Activated naive CD8-positive, alpha-beta T cell (primary cell): Measurements from ENCODE around the gene ACMSD.
"Not testable (repeated sequence)": the region's sequence is repeated elsewhere in the genome, so short reads cannot be mapped to it uniquely, and the experiment has no call there.

Experiments used
- H3K27ac Mint-ChIP-seq: one replicate; pipeline ENCODE4 v1.8.0; 2021; ENCODE audit warnings: mixed read lengths
- H3K27me3 Mint-ChIP-seq: one replicate; pipeline ENCODE4 v1.8.0; 2021; ENCODE audit warnings: mixed read lengths
- H3K36me3 Mint-ChIP-seq: one replicate; pipeline ENCODE4 v1.8.0; 2021; ENCODE audit warnings: mixed read lengths
- H3K4me1 Mint-ChIP-seq: one replicate; pipeline ENCODE4 v1.8.0; 2021; ENCODE audit warnings: low read depth, mixed read lengths
- H3K4me3 Mint-ChIP-seq: one replicate; pipeline ENCODE4 v1.8.0; 2021; ENCODE audit warnings: mild to moderate bottlenecking, mixed read lengths
- H3K9me3 Mint-ChIP-seq: one replicate; pipeline ENCODE4 v1.8.0; 2021; ENCODE audit warnings: low read depth, mixed read lengths

The ACMSD gene

DNA sequence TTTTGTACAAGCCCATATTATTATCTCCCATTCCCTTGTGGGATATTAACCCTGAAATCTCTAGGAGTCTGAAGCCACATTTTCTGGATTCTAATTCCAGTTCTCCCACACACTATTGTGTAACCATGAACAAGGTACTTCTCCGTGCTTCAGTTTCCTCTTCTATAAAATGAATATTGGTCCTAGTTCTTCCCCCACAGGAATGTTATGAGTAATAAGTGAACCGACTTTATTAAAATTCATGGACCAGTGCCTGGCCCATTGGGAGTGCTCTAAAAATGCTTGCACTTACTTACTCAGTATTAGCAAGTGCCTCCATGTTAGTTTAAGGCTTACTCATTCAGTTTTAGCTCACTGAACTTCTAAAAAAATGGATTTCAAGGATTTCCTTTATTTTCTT, 1.4 kb upstream of the ACMSD start:
- Mint-ChIP-seq H3K4me3 (no peak overlapping the region), H3K9me3 (peaks cover 16% of the 10 kb centered on the region), H3K4me1 (no peaks in the 10 kb centered on the region), H3K27me3 (peaks cover 4% of the 10 kb centered on the region), H3K36me3 (peaks cover 3% of the 10 kb centered on the region), H3K27ac (no peak overlapping the region)

- H3K27me3 Mint-ChIP-seq: peaks cover 4% of the 10 kb centered on the region
- peaks cover 3% of the 10 kb centered on the region for H3K36me3 Mint-ChIP-seq
- no peaks in the 10 kb centered on the region for H3K4me1 Mint-ChIP-seq
- peaks cover 16% of the 10 kb centered on the region for H3K9me3 Mint-ChIP-seq
- H3K27ac Mint-ChIP-seq: no peak overlapping the region
- H3K4me3 Mint-ChIP-seq: no peak overlapping the region
Observed at GRCh38 chr2:134839649-134840048, 1.2 kb downstream of the ACMSD start.

GRCh38 chr2:134842930-134843490, 4.6 kb downstream of the ACMSD start:
- H3K9me3 Mint-ChIP-seq: no peaks in the 10 kb centered on the region
- H3K36me3 Mint-ChIP-seq: no peaks in the 10 kb centered on the region
- H3K4me3 Mint-ChIP-seq: no peak overlapping the region
- H3K27ac Mint-ChIP-seq: no peak overlapping the region
- no peaks in the 10 kb centered on the region for H3K4me1 Mint-ChIP-seq
- peaks cover 1% of the 10 kb centered on the region for H3K27me3 Mint-ChIP-seq

DNA sequence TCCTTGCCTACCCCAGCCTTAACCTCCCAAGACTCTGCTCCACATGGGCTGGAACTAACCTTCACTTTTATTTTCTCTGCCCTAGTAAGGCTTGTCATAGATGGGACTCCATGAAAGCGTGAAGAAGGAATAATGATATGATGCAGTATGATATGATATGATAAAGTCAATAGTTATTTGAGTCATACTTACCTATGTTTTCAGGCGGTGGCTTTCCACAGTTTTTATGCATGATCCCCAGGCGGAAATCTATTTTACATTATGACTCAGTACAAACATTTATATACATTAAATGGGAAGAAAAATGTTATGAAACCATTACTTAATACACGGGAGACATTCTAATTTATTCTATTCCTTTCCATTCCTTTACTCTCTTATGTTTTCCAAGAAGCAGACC, 5.6 kb downstream of the ACMSD start:
- Mint-ChIP-seq H3K36me3 (no peaks in the 10 kb centered on the region), H3K9me3 (no peaks in the 10 kb centered on the region), H3K27me3 (peaks cover 1% of the 10 kb centered on the region), H3K4me3 (no peak overlapping the region), H3K27ac (no peak overlapping the region), H3K4me1 (no peaks in the 10 kb centered on the region)

GRCh38 chr2:134845028-134845427, 6.6 kb downstream of the ACMSD start:
- H3K27ac Mint-ChIP-seq: no peak overlapping the region
- no peaks in the 10 kb centered on the region for H3K36me3 Mint-ChIP-seq
- no peaks in the 10 kb centered on the region for H3K9me3 Mint-ChIP-seq
- peaks cover 1% of the 10 kb centered on the region for H3K27me3 Mint-ChIP-seq
- H3K4me1 Mint-ChIP-seq: no peaks in the 10 kb centered on the region
- H3K4me3 Mint-ChIP-seq: no peak overlapping the region

- Mint-ChIP-seq H3K9me3 (no peaks in the 10 kb centered on the region), H3K4me3 (no peak overlapping the region), H3K27ac (no peak overlapping the region), H3K27me3 (peaks cover 1% of the 10 kb centered on the region), H3K4me1 (no peaks in the 10 kb centered on the region), H3K36me3 (no peaks in the 10 kb centered on the region)
Observed at GRCh38 chr2:134845719-134846118, 7.3 kb downstream of the ACMSD start.

DNA sequence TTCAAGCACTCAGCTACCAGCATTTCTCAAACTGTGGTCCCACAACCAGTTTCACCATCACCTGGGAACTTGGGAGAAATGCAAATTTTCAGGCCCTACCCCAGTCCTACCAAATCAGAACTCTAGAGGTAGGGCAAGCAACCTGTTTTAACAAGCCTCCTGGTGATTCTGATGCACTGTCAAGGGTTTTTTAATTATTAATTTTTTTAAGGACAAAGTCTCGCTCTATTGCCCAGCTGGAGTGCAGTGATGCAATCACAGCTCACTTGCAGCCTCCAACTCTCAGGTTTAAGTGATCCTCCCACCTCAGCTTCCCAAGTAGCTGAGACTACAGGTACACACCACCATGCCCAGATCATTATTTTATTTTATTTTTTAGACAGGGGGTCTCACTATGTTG, 7.8 kb downstream of the ACMSD start:
- no peaks in the 10 kb centered on the region for H3K9me3 Mint-ChIP-seq
- H3K36me3 Mint-ChIP-seq: no peaks in the 10 kb centered on the region
- no peak overlapping the region for H3K4me3 Mint-ChIP-seq
- no peaks in the 10 kb centered on the region for H3K27me3 Mint-ChIP-seq
- no peak overlapping the region for H3K27ac Mint-ChIP-seq
- no peaks in the 10 kb centered on the region for H3K4me1 Mint-ChIP-seq

- H3K27me3 Mint-ChIP-seq, H3K9me3 Mint-ChIP-seq, H3K36me3 Mint-ChIP-seq, H3K4me3 Mint-ChIP-seq, H3K4me1 Mint-ChIP-seq, H3K27ac Mint-ChIP-seq: not testable (repeated sequence)
Observed at GRCh38 chr2:134847582-134847981, 9.2 kb downstream of the ACMSD start.

DNA sequence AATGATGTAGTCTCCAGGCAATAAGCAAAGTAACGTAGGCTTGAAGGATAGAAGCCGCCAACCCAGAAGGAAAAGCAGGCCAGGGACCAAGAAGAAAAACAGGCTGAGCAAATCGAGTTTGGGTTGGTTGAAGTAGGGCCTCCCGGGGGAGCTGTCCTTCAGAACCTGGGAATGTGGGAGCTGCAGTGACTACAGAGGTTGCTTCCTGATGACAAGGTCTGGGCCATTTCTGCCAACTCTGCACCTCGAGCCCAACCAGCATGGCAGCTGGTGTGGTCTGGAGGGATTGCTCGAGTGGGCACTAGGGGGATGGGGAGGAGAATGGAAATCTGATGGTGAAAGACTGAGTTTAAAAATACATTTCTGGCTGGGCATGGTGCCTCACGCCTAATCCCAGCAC, 14.1 kb downstream of the ACMSD start:
- no peaks in the 10 kb centered on the region for H3K27me3 Mint-ChIP-seq
- no peak overlapping the region for H3K27ac Mint-ChIP-seq
- no peak overlapping the region for H3K4me3 Mint-ChIP-seq
- H3K36me3 Mint-ChIP-seq: no peaks in the 10 kb centered on the region
- H3K9me3 Mint-ChIP-seq: no peaks in the 10 kb centered on the region
- H3K4me1 Mint-ChIP-seq: no peaks in the 10 kb centered on the region

GRCh38 chr2:134855709-134856108, 17.3 kb downstream of the ACMSD start:
- Mint-ChIP-seq H3K27me3 (no peaks in the 10 kb centered on the region), H3K27ac (no peak overlapping the region), H3K9me3 (no peaks in the 10 kb centered on the region), H3K4me3 (no peak overlapping the region), H3K36me3 (peaks cover 3% of the 10 kb centered on the region), H3K4me1 (no peaks in the 10 kb centered on the region)

DNA sequence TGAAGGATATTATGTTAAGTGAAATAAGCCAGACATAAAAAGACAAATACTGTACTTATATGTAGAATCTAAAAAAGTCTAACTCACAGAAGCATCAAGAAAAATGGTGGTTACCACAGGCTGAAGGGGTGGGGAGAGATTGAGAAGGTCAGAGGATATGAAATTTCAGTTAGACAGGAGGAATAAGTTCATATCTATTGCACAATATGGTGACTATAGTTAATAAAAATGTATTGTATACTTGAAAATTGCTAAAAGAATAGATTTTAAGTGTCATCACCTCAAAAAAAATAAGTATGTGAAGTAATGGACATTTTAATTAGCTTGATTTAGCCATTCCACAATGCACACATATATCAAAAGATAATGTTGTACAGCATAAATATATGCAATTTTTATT, 19.8 kb downstream of the ACMSD start:
- peaks cover 3% of the 10 kb centered on the region for H3K36me3 Mint-ChIP-seq
- no peak overlapping the region for H3K27ac Mint-ChIP-seq
- H3K4me3 Mint-ChIP-seq: no peak overlapping the region
- no peaks in the 10 kb centered on the region for H3K4me1 Mint-ChIP-seq
- no peaks in the 10 kb centered on the region for H3K9me3 Mint-ChIP-seq
- H3K27me3 Mint-ChIP-seq: no peaks in the 10 kb centered on the region

GRCh38 chr2:134861173-134861572, 22.8 kb downstream of the ACMSD start:
- Mint-ChIP-seq H3K4me3 (no peak overlapping the region), H3K27ac (no peak overlapping the region), H3K27me3 (no peaks in the 10 kb centered on the region), H3K36me3 (peaks cover 3% of the 10 kb centered on the region), H3K4me1 (no peaks in the 10 kb centered on the region), H3K9me3 (no peaks in the 10 kb centered on the region)

DNA sequence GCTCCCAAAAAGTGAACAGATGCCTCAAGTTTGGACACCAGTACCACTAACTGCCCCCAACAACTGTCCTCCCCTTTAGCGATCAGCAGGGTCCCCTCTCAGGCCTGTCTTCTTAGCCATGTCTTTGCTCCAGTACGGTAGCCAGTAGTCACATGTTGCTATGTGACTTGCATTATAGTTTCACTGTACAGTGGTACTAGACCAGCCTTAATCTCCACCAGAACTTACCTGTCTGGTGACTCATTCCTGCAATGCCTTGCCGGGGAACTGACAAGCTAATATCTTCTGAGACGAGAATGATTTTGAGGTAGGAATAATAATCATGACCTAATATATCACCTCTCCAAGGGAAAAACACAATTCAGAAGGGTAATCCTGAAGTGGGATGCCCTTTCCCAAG, 23.7 kb downstream of the ACMSD start:
- Mint-ChIP-seq H3K27me3 (no peaks in the 10 kb centered on the region), H3K36me3 (peaks cover 3% of the 10 kb centered on the region), H3K27ac (no peak overlapping the region)

DNA sequence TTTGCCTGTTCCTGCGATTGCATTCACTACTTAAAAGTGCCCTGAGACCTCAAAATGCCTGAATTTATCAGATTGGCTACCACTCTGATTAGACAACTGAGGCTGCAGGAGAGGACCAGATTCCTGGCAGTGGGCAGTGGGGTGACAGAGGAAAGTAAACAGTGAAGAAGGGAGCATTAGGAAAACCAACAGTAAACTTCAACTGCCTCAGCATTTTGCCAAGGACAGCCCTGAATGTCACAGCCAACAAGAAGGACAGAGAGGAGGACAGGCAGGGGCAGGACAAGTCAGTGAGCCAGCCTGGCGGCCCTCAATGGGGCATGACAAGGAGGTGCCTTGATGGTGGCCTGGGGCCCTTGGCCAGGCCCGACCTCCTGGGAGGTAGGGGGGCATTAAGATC, 24.3 kb downstream of the ACMSD start:
- no peak overlapping the region for H3K27ac Mint-ChIP-seq
- H3K27me3 Mint-ChIP-seq: no peaks in the 10 kb centered on the region
- H3K9me3 Mint-ChIP-seq: no peaks in the 10 kb centered on the region
- H3K4me1 Mint-ChIP-seq: no peaks in the 10 kb centered on the region
- H3K4me3 Mint-ChIP-seq: no peak overlapping the region
- H3K36me3 Mint-ChIP-seq: peaks cover 8% of the 10 kb centered on the region

More for the DNA sequence above, 23.7 kb downstream of the ACMSD start:
- H3K9me3 Mint-ChIP-seq: no peaks in the 10 kb centered on the region
- no peak overlapping the region for H3K4me3 Mint-ChIP-seq
- H3K4me1 Mint-ChIP-seq: no peaks in the 10 kb centered on the region

DNA sequence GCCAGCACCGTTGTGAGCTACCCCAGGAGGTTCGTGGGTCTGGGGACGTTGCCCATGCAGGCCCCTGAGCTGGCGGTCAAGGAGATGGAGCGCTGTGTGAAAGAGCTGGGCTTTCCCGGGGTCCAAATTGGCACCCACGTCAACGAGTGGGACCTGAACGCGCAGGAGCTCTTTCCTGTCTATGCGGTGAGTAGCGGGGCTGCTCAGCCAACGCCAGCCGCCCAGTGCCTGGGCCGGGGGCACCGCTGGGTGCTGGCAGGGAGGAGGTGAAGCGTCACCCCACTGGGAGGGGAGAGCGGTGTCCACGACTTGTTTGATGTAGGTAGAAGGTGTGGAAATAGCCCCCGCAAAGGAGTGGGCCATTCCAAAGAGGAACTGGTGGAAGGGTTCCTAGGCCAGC, 25.0 kb downstream of the ACMSD start:
- Mint-ChIP-seq H3K9me3 (no peaks in the 10 kb centered on the region), H3K4me1 (no peaks in the 10 kb centered on the region), H3K36me3 (peaks cover 8% of the 10 kb centered on the region), H3K27me3 (no peaks in the 10 kb centered on the region), H3K27ac (no peak overlapping the region), H3K4me3 (no peak overlapping the region)

DNA sequence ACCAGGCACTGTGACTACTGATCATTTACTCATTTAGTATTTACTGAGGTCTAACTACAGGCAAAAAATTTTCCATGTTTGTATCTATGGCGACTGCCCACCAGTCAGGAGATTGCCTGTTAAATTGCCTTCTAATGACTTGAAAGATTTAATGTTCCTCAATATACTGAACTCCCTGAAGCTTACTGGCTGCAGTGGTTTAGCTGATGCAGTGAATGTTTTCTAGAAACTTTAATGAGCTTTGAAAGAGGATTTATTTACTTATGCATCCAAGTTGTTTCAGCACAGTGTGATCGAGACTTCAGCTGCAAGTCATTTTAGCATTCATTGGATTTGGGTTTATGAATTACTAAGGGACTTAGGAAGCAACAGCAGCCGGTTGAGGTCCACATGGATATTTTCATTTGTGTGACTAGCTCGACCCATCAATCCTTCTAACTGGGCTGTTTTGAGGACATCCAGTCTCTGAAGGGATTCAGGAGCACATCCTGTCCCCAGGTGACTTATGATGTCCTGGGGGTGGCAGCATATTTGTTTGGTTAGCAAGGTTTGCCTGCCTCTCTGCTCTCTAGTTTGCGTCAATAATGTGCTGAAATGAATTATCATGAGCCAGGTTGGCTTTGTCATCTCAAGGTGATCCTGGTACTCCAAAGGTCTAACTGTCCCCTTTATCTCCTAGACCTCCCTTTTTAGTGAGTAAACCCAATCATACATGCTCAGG, 26.8 kb downstream of the ACMSD start:
- Mint-ChIP-seq H3K9me3 (no peaks in the 10 kb centered on the region), H3K4me1 (no peaks in the 10 kb centered on the region), H3K36me3 (peaks cover 7% of the 10 kb centered on the region), H3K27me3 (no peaks in the 10 kb centered on the region), H3K27ac (no peak overlapping the region), H3K4me3 (no peak overlapping the region)
